ENCODE measurements around the gene KIF27.
"Not testable (repeated sequence)": the region's sequence is repeated elsewhere in the genome, so short reads cannot be mapped to it uniquely, and the experiment has no call there.

KIF27 gene

GRCh38 chr9:83932011-83932410 is 10.8 kb upstream of the KIF27 start:
- no peak for TF ChIP-seq CTCF (IDR thresholded peaks at IDR 0.05)
- Histone ChIP-seq H3K36me3 (no peaks in the 10 kb centered on the region), H3K27me3 (no peaks in the 10 kb centered on the region), H3K9me3 (no peaks in the 10 kb centered on the region), H3K4me1 (ENCODE audit: control insufficient read depth in 1 of 2, insufficient read depth in 1 of 2, low read depth in 1 of 2, low read length in 1 of 2) (peaks cover 52 to 60% of the 10 kb centered on the region in 2 experiments), H3K27ac (peak overlapping the region; percentile 18), H3K4me3 (ENCODE audit: low read depth in 1 of 2, low read length in 1 of 2) (no peak overlapping the region)

DNA sequence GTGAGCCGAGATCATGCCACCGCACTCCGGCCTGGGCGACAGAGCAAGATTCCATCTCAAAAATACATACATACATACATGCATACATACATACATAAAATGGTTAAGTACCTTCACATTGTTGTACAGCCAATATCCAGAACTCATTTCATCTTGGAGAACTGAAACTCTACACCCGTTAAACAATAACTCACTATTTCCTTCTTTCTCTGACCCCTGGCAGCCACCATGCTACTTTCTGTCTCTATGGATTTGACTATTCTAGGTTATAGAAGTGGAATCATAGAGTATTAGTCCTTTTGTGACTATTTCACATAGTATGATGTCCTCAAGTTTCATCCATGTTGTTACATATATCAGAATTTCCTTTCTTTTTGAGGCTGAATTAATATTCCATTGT is 9.6 kb upstream of the KIF27 start:
- no peak overlapping the region for H3K4me3 ChIP-seq (ENCODE audit: low read depth in 1 of 2, low read length in 1 of 2)
- H3K27ac ChIP-seq, result no peak overlapping the region
- H3K27me3 ChIP-seq, result no peaks in the 10 kb centered on the region
- no peaks in the 10 kb centered on the region for H3K36me3 ChIP-seq
- no peaks in the 10 kb centered on the region for H3K9me3 ChIP-seq
- TF ChIP-seq CTCF (IDR thresholded peaks at IDR 0.05), result no peak
- peaks cover 41 to 48% of the 10 kb centered on the region in 2 experiments for H3K4me1 ChIP-seq (ENCODE audit: control insufficient read depth in 1 of 2, insufficient read depth in 1 of 2, low read depth in 1 of 2, low read length in 1 of 2)

GRCh38 chr9:83927591-83927990 is 6.4 kb upstream of the KIF27 start:
- no peaks in the 10 kb centered on the region for H3K27me3 ChIP-seq
- H3K4me1 ChIP-seq (ENCODE audit: control insufficient read depth in 1 of 2, insufficient read depth in 1 of 2, low read depth in 1 of 2, low read length in 1 of 2), result peaks cover 8 to 15% of the 10 kb centered on the region in 2 experiments
- no peak overlapping the region for H3K27ac ChIP-seq
- H3K9me3 ChIP-seq, result no peaks in the 10 kb centered on the region
- TF ChIP-seq CTCF (IDR thresholded peaks at IDR 0.05), result no peak
- no peaks in the 10 kb centered on the region for H3K36me3 ChIP-seq
- H3K4me3 ChIP-seq (ENCODE audit: low read depth in 1 of 2, low read length in 1 of 2), result no peak overlapping the region

GRCh38 chr9:83920469-83920926 is 734 bp downstream of the KIF27 start:
- Histone ChIP-seq H3K4me3 (ENCODE audit: low read depth in 1 of 2, low read length in 1 of 2) (peak overlapping the region; percentile 83 to 94), H3K9me3 (no peaks in the 10 kb centered on the region), H3K36me3 (peaks cover 3% of the 10 kb centered on the region), H3K4me1 (ENCODE audit: control insufficient read depth in 1 of 2, insufficient read depth in 1 of 2, low read depth in 1 of 2, low read length in 1 of 2) (peaks cover 15 to 16% of the 10 kb centered on the region in 2 experiments), H3K27ac (peak overlapping the region; percentile 98), H3K27me3 (no peaks in the 10 kb centered on the region)
- no peak for TF ChIP-seq CTCF (IDR thresholded peaks at IDR 0.05)

DNA sequence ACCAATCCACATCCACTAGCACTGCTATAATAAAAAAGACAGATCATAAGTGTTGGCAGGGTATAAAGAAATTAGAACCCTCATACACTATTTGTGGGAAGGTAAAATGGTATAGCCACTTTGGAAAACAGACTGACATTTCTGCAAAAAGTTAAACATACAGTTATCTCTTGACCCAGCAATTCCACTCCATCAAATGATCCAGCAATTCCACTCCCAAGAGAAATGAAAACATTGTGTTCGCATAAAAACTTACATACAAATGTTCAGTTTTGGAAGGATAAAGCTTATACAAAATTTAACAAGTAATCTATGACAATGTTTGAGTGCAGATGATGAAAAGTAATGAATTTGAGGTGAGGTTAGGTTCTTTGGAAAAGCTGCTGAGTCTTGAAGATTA is 2.1 kb downstream of the KIF27 start:
- H3K4me3 ChIP-seq (ENCODE audit: low read depth in 1 of 2, low read length in 1 of 2), result no peak overlapping the region
- no peaks in the 10 kb centered on the region for H3K27me3 ChIP-seq
- no peak overlapping the region for H3K27ac ChIP-seq
- peaks cover 3% of the 10 kb centered on the region for H3K36me3 ChIP-seq
- no peaks in the 10 kb centered on the region for H3K9me3 ChIP-seq
- TF ChIP-seq CTCF (IDR thresholded peaks at IDR 0.05), result no peak
- peaks cover 15 to 16% of the 10 kb centered on the region in 2 experiments for H3K4me1 ChIP-seq (ENCODE audit: control insufficient read depth in 1 of 2, insufficient read depth in 1 of 2, low read depth in 1 of 2, low read length in 1 of 2)

DNA sequence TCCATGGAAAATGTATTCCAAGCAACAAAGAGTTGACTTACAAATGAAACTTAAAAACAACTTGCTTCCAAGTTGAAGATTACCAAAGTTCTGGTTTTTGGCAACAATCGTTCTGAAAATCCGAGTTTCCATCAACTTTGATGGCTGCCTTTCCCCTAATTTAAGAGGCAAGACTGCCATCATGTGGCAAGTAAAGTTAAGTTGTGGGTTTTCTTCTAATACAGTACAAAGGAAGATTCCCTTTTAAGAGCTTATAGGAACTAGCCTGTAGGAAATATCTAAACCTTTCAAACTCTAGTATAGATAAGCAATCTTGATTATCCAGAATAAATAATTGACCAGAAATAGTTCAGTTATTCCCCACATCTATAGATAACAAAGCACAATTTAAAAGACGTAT is 9.0 kb downstream of the KIF27 start:
- H3K9me3 ChIP-seq; H3K27ac ChIP-seq; H3K4me1 ChIP-seq (ENCODE audit: control insufficient read depth in 1 of 2, insufficient read depth in 1 of 2, low read depth in 1 of 2, low read length in 1 of 2); H3K36me3 ChIP-seq; H3K4me3 ChIP-seq (ENCODE audit: low read depth in 1 of 2, low read length in 1 of 2); H3K27me3 ChIP-seq: not testable (repeated sequence)

Measured in neutrophil (primary cell).